GM10847 (cell line): ENCODE data around the gene SCFD1.

Experiments used
- POLR2A ChIP-seq: IDR thresholded peaks from 2 replicates; pipeline ENCODE4 v1.6.1; 2011; ENCODE audit not compliant: insufficient read length; ENCODE audit errors: extremely low read depth

The SCFD1 gene, protein sequence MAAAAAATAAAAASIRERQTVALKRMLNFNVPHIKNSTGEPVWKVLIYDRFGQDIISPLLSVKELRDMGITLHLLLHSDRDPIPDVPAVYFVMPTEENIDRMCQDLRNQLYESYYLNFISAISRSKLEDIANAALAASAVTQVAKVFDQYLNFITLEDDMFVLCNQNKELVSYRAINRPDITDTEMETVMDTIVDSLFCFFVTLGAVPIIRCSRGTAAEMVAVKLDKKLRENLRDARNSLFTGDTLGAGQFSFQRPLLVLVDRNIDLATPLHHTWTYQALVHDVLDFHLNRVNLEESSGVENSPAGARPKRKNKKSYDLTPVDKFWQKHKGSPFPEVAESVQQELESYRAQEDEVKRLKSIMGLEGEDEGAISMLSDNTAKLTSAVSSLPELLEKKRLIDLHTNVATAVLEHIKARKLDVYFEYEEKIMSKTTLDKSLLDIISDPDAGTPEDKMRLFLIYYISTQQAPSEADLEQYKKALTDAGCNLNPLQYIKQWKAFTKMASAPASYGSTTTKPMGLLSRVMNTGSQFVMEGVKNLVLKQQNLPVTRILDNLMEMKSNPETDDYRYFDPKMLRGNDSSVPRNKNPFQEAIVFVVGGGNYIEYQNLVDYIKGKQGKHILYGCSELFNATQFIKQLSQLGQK

DNA sequence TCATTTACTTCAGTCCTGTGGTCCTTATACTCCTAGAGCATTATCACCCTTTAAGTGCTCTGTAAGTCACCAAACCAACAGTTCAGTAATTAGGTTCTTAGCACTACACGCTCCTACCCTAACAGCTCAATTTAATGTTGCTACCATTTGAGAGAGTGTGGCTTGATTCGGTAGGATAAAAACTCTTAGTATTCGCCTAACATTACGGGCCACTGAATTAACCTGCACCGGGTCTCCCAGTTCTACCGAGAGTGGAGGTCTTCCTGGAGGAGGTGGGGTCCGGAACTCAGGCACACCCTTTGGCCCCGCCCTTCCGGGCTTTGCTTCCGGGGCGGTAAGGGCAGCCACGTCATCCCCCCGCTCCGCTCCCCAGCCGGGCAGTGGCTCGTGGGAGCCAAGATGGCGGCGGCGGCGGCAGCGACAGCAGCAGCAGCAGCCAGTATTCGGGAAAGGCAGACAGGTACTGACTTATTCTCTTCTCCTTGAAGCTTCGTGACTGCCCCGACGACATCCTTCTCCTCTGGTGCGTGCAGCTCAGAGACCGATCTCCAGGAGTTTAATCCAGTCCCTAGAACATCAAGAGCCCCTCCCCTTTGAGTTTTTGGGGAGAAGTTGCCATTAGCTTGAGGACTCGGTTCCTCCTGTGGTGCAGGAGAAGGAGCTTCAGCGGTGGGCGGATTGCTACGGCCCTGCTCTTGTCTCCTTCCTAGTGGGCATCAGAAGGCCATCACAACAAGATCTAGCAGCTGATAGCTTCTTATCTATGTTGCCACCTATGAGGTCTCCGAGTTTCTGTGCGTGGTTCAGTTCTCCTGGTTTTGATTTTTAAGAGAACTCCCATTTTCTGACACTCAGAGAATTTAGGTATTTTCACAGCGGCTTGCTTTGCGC is at the start of gene SCFD1:
TSS of gene SCFD1 (plus strand) at position 380 of the 891 bp plus-strand sequence. CDS start at position 400, 20 bp downstream.
- peak; percentile 95 for TF ChIP-seq POLR2A

DNA sequence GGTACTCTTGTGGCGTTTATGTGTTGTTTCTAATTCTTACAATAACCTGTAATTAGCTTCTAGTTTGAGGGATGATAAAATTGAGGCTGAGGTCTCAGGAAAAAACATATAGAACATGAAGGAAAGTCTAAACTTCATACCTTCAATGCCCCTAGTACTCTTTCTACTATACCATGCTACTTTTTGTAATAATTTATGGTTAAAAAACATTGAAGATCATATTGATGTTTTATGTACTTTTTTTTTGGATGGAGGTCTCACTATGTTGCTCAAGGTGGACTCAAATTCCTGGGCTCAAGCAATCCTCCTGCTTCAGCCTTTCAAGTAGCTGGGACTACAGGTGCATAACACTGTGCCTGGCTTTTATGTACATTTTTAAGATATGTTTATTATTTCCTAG is 49.3 kb upstream of the SCFD1 start:
- TF ChIP-seq POLR2A: no peak

- TF ChIP-seq POLR2A: no peak
These were observed 48.8 kb upstream of the SCFD1 start for GRCh38 chr14:30573226-30573814.

DNA sequence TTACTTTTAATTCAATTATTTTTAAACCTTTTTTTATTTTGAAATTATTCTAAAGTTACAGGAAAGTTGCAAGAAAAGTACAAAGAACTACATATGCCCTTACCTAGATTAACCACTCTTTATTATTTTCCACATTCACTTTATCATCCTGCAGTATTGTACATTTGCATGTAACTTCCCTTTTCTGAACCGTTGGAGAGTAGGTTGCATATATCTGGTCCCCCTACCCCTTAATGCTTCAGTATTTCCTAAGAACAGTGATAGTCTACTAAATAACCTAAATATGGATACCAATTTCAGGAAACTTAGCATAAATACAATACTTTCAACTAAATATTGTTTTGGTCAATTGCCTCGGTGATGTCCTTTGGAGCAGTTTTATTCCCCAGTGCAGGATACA is 48.2 kb upstream of the SCFD1 start:
- TF ChIP-seq POLR2A: no peak

- no peak for TF ChIP-seq POLR2A
These were observed 41.4 kb upstream of the SCFD1 start for GRCh38 chr14:30580616-30581282.

GRCh38 chr14:30581283-30581625 is 40.9 kb upstream of the SCFD1 start:
- TF ChIP-seq POLR2A: no peak

- no peak for TF ChIP-seq POLR2A
These were observed 39.7 kb upstream of the SCFD1 start for GRCh38 chr14:30582376-30582775.

GRCh38 chr14:30584058-30584630 is 38.0 kb upstream of the SCFD1 start:
- TF ChIP-seq POLR2A: no peak

DNA sequence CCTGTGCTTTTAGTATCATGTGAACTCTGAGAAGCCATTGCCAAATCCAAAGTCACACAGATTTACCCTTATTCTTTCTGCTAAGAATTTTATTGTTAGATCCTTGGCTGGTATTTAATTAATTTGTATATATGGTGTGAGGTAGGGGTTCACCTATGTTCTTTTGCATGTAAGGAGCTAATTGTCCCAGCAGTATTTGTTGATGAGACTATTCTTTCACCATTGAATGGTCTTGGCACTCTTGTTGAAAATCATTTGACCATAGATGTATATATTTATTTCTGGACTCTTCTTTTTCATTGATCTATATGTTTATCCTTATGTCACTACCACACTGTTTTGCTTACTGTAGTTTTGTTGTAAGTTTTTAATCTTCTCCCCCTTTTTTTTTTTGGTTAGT is 36.9 kb upstream of the SCFD1 start:
- no peak for TF ChIP-seq POLR2A

DNA sequence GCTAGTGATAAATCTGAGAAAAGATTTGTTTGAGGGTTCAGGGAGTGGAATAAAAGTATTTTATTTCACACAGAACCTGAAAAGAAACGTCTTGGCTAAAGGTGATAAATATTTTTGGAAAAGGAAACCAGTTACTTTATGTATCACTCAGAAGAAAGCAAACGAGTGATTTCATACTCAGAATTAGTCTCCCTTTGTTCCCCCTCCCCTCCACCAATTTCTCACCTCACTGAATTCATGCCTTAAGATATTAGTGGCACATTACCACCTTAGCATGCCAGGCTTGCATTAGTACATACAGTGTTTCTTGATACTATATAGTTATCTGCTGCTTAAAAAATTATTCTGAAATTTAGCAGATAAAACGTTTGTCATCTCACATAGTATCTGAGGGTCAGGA is 35.0 kb upstream of the SCFD1 start:
- TF ChIP-seq POLR2A: no peak

DNA sequence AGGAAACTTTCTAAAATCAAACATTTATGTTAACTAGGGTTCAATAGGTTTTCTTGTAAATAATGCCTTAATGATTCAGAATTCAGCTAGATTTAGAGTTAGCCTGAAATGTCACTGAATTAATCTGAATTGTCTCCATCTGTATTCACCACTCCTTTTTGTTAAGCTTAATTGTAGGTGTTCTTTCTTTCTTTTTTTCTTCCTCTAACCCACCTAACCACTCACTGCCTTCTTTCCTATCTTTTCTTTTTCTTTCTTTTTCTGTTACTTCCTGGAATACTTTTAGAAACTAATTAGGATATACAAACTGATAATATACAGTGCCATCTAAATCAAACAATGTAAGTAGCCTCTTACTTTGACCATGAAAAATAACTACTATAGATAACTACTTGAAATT is 33.2 kb upstream of the SCFD1 start:
- TF ChIP-seq POLR2A: no peak

GRCh38 chr14:30596935-30597334 is 25.2 kb upstream of the SCFD1 start:
- TF ChIP-seq POLR2A: no peak

- TF ChIP-seq POLR2A: no peak
These were observed 24.6 kb upstream of the SCFD1 start for GRCh38 chr14:30597504-30597903.
